H1 (cell line): Measurements from ENCODE around the gene CD59. TPM values are rescaled to one million over a fixed set of nuclear protein-coding genes. Genes with fewer than 3 reads are reported as not detected.

Experiments
- CTCF ChIA-PET: fragments of 300-600 bp; sonication (Branson Sonifier 250); formaldehyde crosslinking; loops from one replicate; lab custom pipeline; 2021; ENCODE audit not compliant: partially characterized antibody; lab: Charles Lee
- POLR2A ChIA-PET: fragments of 300-600 bp; sonication (Branson Sonifier 250); formaldehyde crosslinking; loops from one replicate; lab custom pipeline; 2021; ENCODE audit warnings: inconsistent platforms; ENCODE audit not compliant: partially characterized antibody; lab: Charles Lee
- DNase-seq, 2 experiments: peaks; one replicate each; pipeline versions ENCODE4 v3.0.0 to v3.0.0-alpha.2; 2010 to 2022; ENCODE audit warnings: low spot score in 2 of 2, low read depth in 1 of 2, mixed read lengths in 1 of 2
- FAIRE-seq: peaks from 2 replicates; lab custom pipeline; 2011; peaks lifted over from hg19 to GRCh38; lab: Jason Lieb, UNC
- H2AFZ ChIP-seq: 2 replicates; pipeline ENCODE4 v1.8.1; 2012; ENCODE audit warnings: low read length, inconsistent platforms
- H2AK5ac ChIP-seq: 2 replicates; pipeline ENCODE4 v1.6.1; 2013; ENCODE audit warnings: low read depth, low read length
- H2BK120ac ChIP-seq: replicated peaks from 2 replicates; pipeline ENCODE3; 2013; ENCODE audit warnings: low read depth, low read length, inconsistent platforms
- H2BK12ac ChIP-seq: 2 replicates; pipeline ENCODE4 v1.6.1; 2013; ENCODE audit warnings: low read depth, low read length
- H2BK15ac ChIP-seq: 2 replicates; pipeline ENCODE4 v1.6.1; 2013; ENCODE audit warnings: low read length
- H2BK20ac ChIP-seq: 2 replicates; pipeline ENCODE4 v1.6.1; 2013; ENCODE audit warnings: low read length
- H2BK5ac ChIP-seq: 2 replicates; pipeline ENCODE4 v1.6.1; 2013; ENCODE audit warnings: low read depth, low read length
- H3K14ac ChIP-seq: 2 replicates; pipeline ENCODE4 v1.6.1; 2013; ENCODE audit warnings: inconsistent platforms; ENCODE audit not compliant: insufficient read length
- H3K18ac ChIP-seq: 2 replicates; pipeline ENCODE4 v1.6.1; 2013; ENCODE audit warnings: low read length; ENCODE audit errors: extremely low read depth
- H3K23ac ChIP-seq: 2 replicates; pipeline ENCODE4 v1.6.1; 2013; ENCODE audit warnings: inconsistent platforms; ENCODE audit not compliant: insufficient read length
- H3K23me2 ChIP-seq: 2 replicates; pipeline ENCODE4 v1.6.1; 2013; ENCODE audit warnings: low read depth, low read length
- H3K27ac ChIP-seq: 2 replicates; pipeline ENCODE4 v1.6.1; 2011; ENCODE audit warnings: low read depth, low read length, inconsistent platforms
- H3K27me3 ChIP-seq, 4 experiments: replicated peaks in 1 of 4; 1 replicate in 1 of 4; 2 replicates in 3 of 4; pipeline versions ENCODE4 v1.6.1 to v1.8.1; 2011 to 2013; ENCODE audit warnings: low read length in 3 of 4, mild to moderate bottlenecking in 3 of 4, inconsistent platforms in 2 of 4, mixed read lengths in 2 of 4, moderate library complexity in 1 of 4; ENCODE audit not compliant: control insufficient read depth in 3 of 4, insufficient read depth in 3 of 4; ENCODE audit errors: extremely low read depth in 1 of 4
- H3K36me3 ChIP-seq, 4 experiments: 2 replicates each; pipeline versions ENCODE4 v1.6.1 to v1.8.1; 2011 to 2013; ENCODE audit warnings: mild to moderate bottlenecking in 4 of 4, low read length in 3 of 4, moderate library complexity in 2 of 4, control low read depth in 1 of 4, inconsistent platforms in 1 of 4; ENCODE audit not compliant: insufficient read depth in 4 of 4, control insufficient read depth in 2 of 4
- H3K4ac ChIP-seq: replicated peaks from 2 replicates; pipeline ENCODE3; 2013; ENCODE audit warnings: low read length, low read depth, mixed read lengths, inconsistent platforms; ENCODE audit not compliant: insufficient read length
- H3K4me1 ChIP-seq, 4 experiments: replicated peaks in 1 of 4; 1 replicate in 1 of 4; 2 replicates in 3 of 4; pipeline versions ENCODE4 v1.6.1 to v1.8.1; 2011 to 2013; ENCODE audit warnings: low read length in 3 of 4, inconsistent platforms in 2 of 4, mixed read lengths in 1 of 4; ENCODE audit not compliant: insufficient read depth in 4 of 4, control insufficient read depth in 3 of 4
- H3K4me2 ChIP-seq, 2 experiments: 2 replicates each; pipeline versions ENCODE4 v1.6.1 to v1.8.1; 2011 to 2013; ENCODE audit warnings: low read depth in 2 of 2, low read length in 2 of 2, control low read depth in 1 of 2, inconsistent platforms in 1 of 2, mild to moderate bottlenecking in 1 of 2; ENCODE audit not compliant: insufficient read depth in 1 of 2
- H3K4me3 ChIP-seq, 4 experiments: fragments of 200-600, 300-600 bp in 1 of 4; sonication (generic), shearing (Covaris generic), sonication (Bioruptor Twin) in 1 of 4; 2 replicates each; pipeline versions ENCODE4 v1.5.1 to v1.8.1; 2011 to 2016; ENCODE audit warnings: low read length in 4 of 4, low read depth in 3 of 4, control low read depth in 2 of 4, inconsistent platforms in 2 of 4, mild to moderate bottlenecking in 2 of 4, mixed read lengths in 1 of 4, moderate library complexity in 1 of 4; ENCODE audit not compliant: insufficient read depth in 2 of 4; ENCODE audit errors: extremely low read depth in 1 of 4
- H3K56ac ChIP-seq: replicated peaks from 2 replicates; pipeline ENCODE3; 2013; ENCODE audit warnings: low read depth, mild to moderate bottlenecking, mixed read lengths, low read length, inconsistent platforms; ENCODE audit not compliant: insufficient read length
- H3K79me1 ChIP-seq: 2 replicates; pipeline ENCODE4 v1.6.1; 2013; ENCODE audit warnings: low read depth, low read length, control low read depth
- H3K79me2 ChIP-seq, 2 experiments: 2 replicates each; pipeline versions ENCODE4 v1.6.1 to v1.8.1; 2012 to 2013; ENCODE audit warnings: low read length in 2 of 2, mild to moderate bottlenecking in 2 of 2, inconsistent platforms in 1 of 2; ENCODE audit not compliant: insufficient read depth in 2 of 2, control insufficient read depth in 1 of 2
- H3K9ac ChIP-seq, 4 experiments: replicated peaks in 1 of 4; 1 replicate in 1 of 4; 2 replicates in 3 of 4; pipeline versions ENCODE4 v1.6.1 to v1.8.1; 2011 to 2013; ENCODE audit warnings: low read depth in 3 of 4, low read length in 3 of 4, control low read depth in 2 of 4, mild to moderate bottlenecking in 2 of 4, moderate library complexity in 2 of 4, inconsistent platforms in 1 of 4; ENCODE audit errors: extremely low read depth in 1 of 4
- H3K9me3 ChIP-seq, 2 experiments: 2 replicates each; pipeline versions ENCODE4 v1.6.1 to v1.8.1; 2012 to 2013; ENCODE audit warnings: mild to moderate bottlenecking in 2 of 2, moderate library complexity in 2 of 2, control low read depth in 1 of 2, inconsistent platforms in 1 of 2, low read depth in 1 of 2, low read length in 1 of 2, mixed read lengths in 1 of 2; ENCODE audit not compliant: insufficient read depth in 2 of 2
- H4K20me1 ChIP-seq, 2 experiments: replicated peaks in 1 of 2; 2 replicates each; pipeline versions ENCODE3 to v1.8.1; 2011 to 2013; ENCODE audit warnings: inconsistent platforms in 2 of 2, low read length in 2 of 2, mild to moderate bottlenecking in 1 of 2; ENCODE audit not compliant: insufficient read depth in 2 of 2, control insufficient read depth in 1 of 2
- H4K5ac ChIP-seq: 2 replicates; pipeline ENCODE4 v1.6.1; 2013; ENCODE audit warnings: low read length, low read depth, mixed read lengths, inconsistent platforms; ENCODE audit not compliant: insufficient read length
- H4K8ac ChIP-seq: 2 replicates; pipeline ENCODE4 v1.8.0; 2013; ENCODE audit warnings: mild to moderate bottlenecking, moderate library complexity, low read length, inconsistent platforms; ENCODE audit not compliant: insufficient read depth; ENCODE audit errors: extremely low read depth
- H4K91ac ChIP-seq: replicated peaks from 2 replicates; pipeline ENCODE3; 2013; ENCODE audit warnings: low read length, mixed read lengths, inconsistent platforms; ENCODE audit not compliant: insufficient read length
- CTBP2 ChIP-seq: IDR thresholded peaks from 2 replicates; pipeline ENCODE4 v1.7.0; 2011; ENCODE audit warnings: borderline replicate concordance, mild to moderate bottlenecking, moderate library complexity, mixed read lengths, low read length; ENCODE audit not compliant: insufficient read depth, insufficient read length
- E2F6 ChIP-seq: IDR thresholded peaks from 2 replicates; pipeline ENCODE4 v1.6.1; 2012; ENCODE audit warnings: inconsistent platforms
- HDAC2 ChIP-seq, 2 experiments: fragments of 300-600 bp in 1 of 2; sonication (generic) in 1 of 2; IDR thresholded peaks; 2 replicates each; pipeline ENCODE4 v1.6.1; 2011 to 2012; ENCODE audit warnings: low read depth in 2 of 2, low read length in 2 of 2, mild to moderate bottlenecking in 2 of 2, moderate library complexity in 2 of 2, borderline replicate concordance in 1 of 2, inconsistent platforms in 1 of 2
- NRF1 ChIP-seq: IDR thresholded peaks from 2 replicates; pipeline ENCODE4 v1.6.1; 2011; ENCODE audit warnings: mild to moderate bottlenecking, low read depth, low read length, improper control_type of control experiment
- POLR2A ChIP-seq, 2 experiments: IDR thresholded peaks; 1 replicate in 1 of 2; 2 replicates in 1 of 2; pipeline ENCODE4 v1.6.1; 2011; ENCODE audit warnings: low read depth in 2 of 2, low read length in 2 of 2, mild to moderate bottlenecking in 2 of 2; ENCODE audit errors: control extremely low read depth in 1 of 2
- RAD21 ChIP-seq, 2 experiments: IDR thresholded peaks in 1 of 2; conservative IDR thresholded peaks in 1 of 2; 2 replicates each; pipeline ENCODE4 v1.6.1; 2011; ENCODE audit warnings: low read depth in 2 of 2, low read length in 2 of 2, improper control_type of control experiment in 1 of 2, inconsistent platforms in 1 of 2, mild to moderate bottlenecking in 1 of 2, moderate library complexity in 1 of 2
- SP1 ChIP-seq: IDR thresholded peaks from 2 replicates; pipeline ENCODE4 v1.6.1; 2011; ENCODE audit warnings: low read depth, low read length
- TBP ChIP-seq: IDR thresholded peaks from 2 replicates; pipeline ENCODE4 v1.6.1; 2011; ENCODE audit warnings: low read depth, low read length, improper control_type of control experiment
- WGBS, 2 experiments: shearing (Covaris generic) in 1 of 2; methylation state at CpG; one replicate each; pipeline versions ENCODE4 v1.1.6 to v1.1.7; 2013 to 2015; ENCODE audit warnings: low lambda C conversion rate in 2 of 2, mixed read lengths in 2 of 2, inconsistent platforms in 1 of 2, low coverage in 1 of 2, missing lambda C conversion rate in 1 of 2; ENCODE audit not compliant: insufficient replicate concordance in 2 of 2, insufficient coverage in 1 of 2, insufficient read length in 1 of 2; ENCODE audit errors: extremely low coverage in 1 of 2, missing lambda C conversion rate in 1 of 2; 5-methylcytosine and 5-hydroxymethylcytosine counted together
- polyA plus RNA-seq, 7 experiments: library from polyadenylated mRNA; depleted of rRNA in 3 of 7; stranded (reverse) in 5 of 7; unstranded in 2 of 7; fragments of >200 nt in 5 of 7; fragments of 200-250 nt in 2 of 7; gene quantifications; 1 replicate in 5 of 7; 2 replicates in 1 of 7; 4 replicates in 1 of 7; pipeline versions ENCODE4 v1.2.1 to v1.2.3, GENCODE V29; 2011 to 2013; ENCODE audit warnings: missing spikeins in 2 of 7, mixed read lengths in 2 of 7
- total RNA-seq: library from RNA; stranded (reverse); fragmentation: NEBNext Ultra II Directional; extraction: Animal tissue kit (Norgen Biotek cat#: 25700); gene quantifications from 2 replicates; pipeline ENCODE4 v1.2.1, GENCODE V29; 2021

Gene CD59
- total and polyA plus RNA-seq, 2 of the 8 experiments (the other 6 are each of a cell fraction or from before 2014, with no cell fraction given), result 63.1 to 90.3 TPM

GRCh38 chr11:33778675-33779074 lies 42.5 kb upstream of the CD59 start:
- Histone ChIP-seq H3K27ac (no peak overlapping the region), H3K9ac (no peak overlapping the region), H4K8ac (no peak overlapping the region), H3K79me1 (no peaks in the 10 kb centered on the region), H2AK5ac (no peak overlapping the region), H3K14ac (no peak overlapping the region), H3K27me3 (peaks cover 0 to 10% (median 3%) of the 10 kb centered on the region in 4 experiments; a peak in 3 of 7 replicates), H3K23me2 (peaks cover 7% of the 10 kb centered on the region; the same call in 1 of the 2 replicates), H3K23ac (no peak overlapping the region), H2BK20ac (no peak overlapping the region), H3K56ac (no peak overlapping the region), H3K9me3 (no peaks in the 10 kb centered on the region), H3K4ac (no peak overlapping the region), H3K4me3 (peak overlapping the region in 1 of 4 experiments; percentile 11; a peak in 2 of 8 replicates), H3K4me2 (peak overlapping the region; percentile 10 to 26), H2BK12ac (no peak overlapping the region), H2BK15ac (no peak overlapping the region), H4K91ac (no peak overlapping the region), H3K18ac (no peak overlapping the region), H4K20me1 (peaks cover 0 to under 1% of the 10 kb centered on the region in 2 experiments), H3K4me1 (peaks cover 11 to 17% (median 13%) of the 10 kb centered on the region in 4 experiments), H2AFZ (peak overlapping the region; percentile 85; the same call in 1 of the 2 replicates), H2BK120ac (no peak overlapping the region), H3K36me3 (no peaks in the 10 kb centered on the region), H4K5ac (no peak overlapping the region), H2BK5ac (no peak overlapping the region), H3K79me2 (no peaks in the 10 kb centered on the region)
- TF ChIP-seq POLR2A (IDR thresholded peaks at IDR 0.05; ENCODE audit: control extremely low read depth in 1 of 2, low read depth in 2 of 2, low read length in 2 of 2) (no peak), HDAC2 (IDR thresholded peaks at IDR 0.05; ENCODE audit: borderline replicate concordance in 1 of 2, low read depth in 2 of 2, low read length in 2 of 2) (no peak), RAD21 (IDR thresholded peaks at IDR 0.05 in 1 of 2, conservative IDR thresholded peaks at IDR 0.05 in 1 of 2; ENCODE audit: low read depth in 2 of 2, low read length in 2 of 2) (no peak), NRF1 (no peak), E2F6 (no peak), TBP (no peak), CTBP2 (no peak), SP1 (peak; percentile 86)
- FAIRE-seq, result no peak
- 66% methylated on average over 5 of the region's 5 CpGs; no CpG with 5 or more reads in 1 of the 2 experiments for WGBS, 2 experiments
- ChIA-PET POLR2A (no interaction called here), CTCF (no interaction called here)
- DNase-seq, result no peak
